Measurements from ENCODE around the gene MAZ. TPM values are rescaled to one million over a fixed set of nuclear protein-coding genes. Genes with fewer than 3 reads are reported as not detected.

MAZ gene
- total RNA-seq, 1 experiment from 2014 or later = 256 TPM

- ChIA-PET CTCF (no interaction called here), RAD21 (ENCODE audit: low non-redundant PET in 1 of 2, low total read pairs in 2 of 2, uncharacterized antibody in 2 of 2, unreplicated experiment in 2 of 2) (no interaction called here), POLR2A (no interaction called here)
- Histone ChIP-seq H3K27ac (ENCODE audit: low read depth, low read length) (no peak overlapping the region), H3K36me3 (ENCODE audit: control insufficient read depth in 1 of 2, insufficient read depth in 2 of 2, low read length in 2 of 2) (peaks cover 4 to 9% of the 10 kb centered on the region in 2 experiments; a peak in 3 of 4 replicates), H3K27me3 (ENCODE audit: insufficient read depth, low read length) (no peaks in the 10 kb centered on the region), H3K9me2 (ENCODE audit: insufficient read depth) (no peaks in the 10 kb centered on the region), H3K4me3 (replicated peaks in 1 of 2; ENCODE audit: low read depth in 1 of 2, low read length in 2 of 2) (no peak overlapping the region), H3K9ac (ENCODE audit: low read length) (no peak overlapping the region), H4K20me1 (ENCODE audit: insufficient read depth) (no peaks in the 10 kb centered on the region), H2AFZ (ENCODE audit: low read depth, low read length, poor library complexity, severe bottlenecking) (no peak overlapping the region), H3K4me2 (ENCODE audit: low read length) (no peak overlapping the region), H3K79me2 (ENCODE audit: insufficient read depth, low read length) (no peaks in the 10 kb centered on the region), H3K4me1 (ENCODE audit: control insufficient read depth in 1 of 2, insufficient read depth in 2 of 2, low read length in 2 of 2) (no peaks in the 10 kb centered on the region; a peak in 1 of 4 replicates), H3K9me3 (ENCODE audit: control insufficient read depth in 1 of 2, insufficient read depth in 1 of 2, low read depth in 1 of 2, low read length in 2 of 2) (no peaks in the 10 kb centered on the region)
- intact Hi-C loops (cut with micrococcal nuclease) = no loop called here
- TF ChIP-seq, protein P1, sequence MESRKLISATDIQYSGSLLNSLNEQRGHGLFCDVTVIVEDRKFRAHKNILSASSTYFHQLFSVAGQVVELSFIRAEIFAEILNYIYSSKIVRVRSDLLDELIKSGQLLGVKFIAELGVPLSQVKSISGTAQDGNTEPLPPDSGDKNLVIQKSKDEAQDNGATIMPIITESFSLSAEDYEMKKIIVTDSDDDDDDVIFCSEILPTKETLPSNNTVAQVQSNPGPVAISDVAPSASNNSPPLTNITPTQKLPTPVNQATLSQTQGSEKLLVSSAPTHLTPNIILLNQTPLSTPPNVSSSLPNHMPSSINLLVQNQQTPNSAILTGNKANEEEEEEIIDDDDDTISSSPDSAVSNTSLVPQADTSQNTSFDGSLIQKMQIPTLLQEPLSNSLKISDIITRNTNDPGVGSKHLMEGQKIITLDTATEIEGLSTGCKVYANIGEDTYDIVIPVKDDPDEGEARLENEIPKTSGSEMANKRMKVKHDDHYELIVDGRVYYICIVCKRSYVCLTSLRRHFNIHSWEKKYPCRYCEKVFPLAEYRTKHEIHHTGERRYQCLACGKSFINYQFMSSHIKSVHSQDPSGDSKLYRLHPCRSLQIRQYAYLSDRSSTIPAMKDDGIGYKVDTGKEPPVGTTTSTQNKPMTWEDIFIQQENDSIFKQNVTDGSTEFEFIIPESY (IDR thresholded peaks at IDR 0.05; ENCODE audit: extremely low read depth, insufficient replicate concordance, low read length) = no peak
- no peak for TF ChIP-seq SRF (IDR thresholded peaks at IDR 0.05; ENCODE audit: low read depth)
- TF ChIP-seq MAX (IDR thresholded peaks at IDR 0.05) = no peak
- TF ChIP-seq POLR2A (IDR thresholded peaks at IDR 0.05; ENCODE audit: borderline replicate concordance, extremely low read depth, insufficient read depth, insufficient read length) = no peak
- no peak for TF ChIP-seq ZFX (IDR thresholded peaks at IDR 0.05)
- no peak for TF ChIP-seq SP1 (IDR thresholded peaks at IDR 0.05; ENCODE audit: low read depth)
- DNase-seq (ENCODE audit: low read depth, low spot score) (no peak), ATAC-seq (no peak)
- BruUV-seq (replicated peaks) = no TSS peak
Measured at GRCh38 chr16:29854520-29855100, 48.3 kb downstream of the MAZ start.

DNA sequence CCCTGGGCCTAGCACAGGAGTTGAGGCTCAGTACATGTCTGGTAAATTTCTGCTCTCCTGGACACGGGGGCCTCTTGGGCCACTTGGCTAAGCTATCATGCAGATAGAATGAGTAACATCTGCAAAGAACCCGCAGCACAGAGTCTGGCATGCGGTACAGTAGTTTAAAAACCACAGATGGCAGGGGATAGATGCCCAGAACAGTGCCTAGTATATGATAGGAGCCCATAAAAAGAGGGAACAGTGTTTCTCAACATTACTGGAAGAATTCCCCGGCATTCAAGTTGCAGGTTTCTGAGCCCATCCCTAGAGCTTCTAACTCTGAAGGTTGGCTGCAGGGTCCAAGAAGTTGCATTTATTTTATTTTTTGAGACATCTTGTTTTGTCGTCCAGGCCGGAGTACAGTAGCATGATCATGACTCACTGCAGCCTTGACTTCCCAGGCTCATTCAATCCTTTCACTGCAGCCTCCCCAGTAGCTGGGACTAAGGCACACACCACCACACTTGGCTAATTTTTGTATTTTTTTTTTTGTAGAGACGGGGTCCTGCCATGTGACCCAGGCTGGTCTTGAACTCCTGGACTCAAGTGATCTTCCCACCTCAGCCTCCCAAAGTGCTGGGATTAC is 50.9 kb downstream of the MAZ start:
- no peaks in the 10 kb centered on the region for H4K20me1 ChIP-seq (ENCODE audit: insufficient read depth)
- no peak for TF ChIP-seq EZH2 (IDR thresholded peaks at IDR 0.05)
- H3K36me3 ChIP-seq (ENCODE audit: control insufficient read depth in 1 of 2, insufficient read depth in 2 of 2, low read length in 2 of 2) = peaks cover 10 to 17% of the 10 kb centered on the region in 2 experiments
- no peak overlapping the region for H3K9ac ChIP-seq (ENCODE audit: low read length)
- H3K4me2 ChIP-seq (ENCODE audit: low read length) = no peak overlapping the region
- H2AFZ ChIP-seq (ENCODE audit: low read depth, low read length, poor library complexity, severe bottlenecking) = no peak overlapping the region
- H3K79me2 ChIP-seq (ENCODE audit: insufficient read depth, low read length) = peaks cover 14% of the 10 kb centered on the region
- ChIA-PET CTCF (interaction anchor here (1.2 to 2.3 kb wide), 2 partner anchors 8 to 9 kb away, joined by 5 to 12 read pairs; no protein-coding TSS in a partner anchor), POLR2A (no interaction called here), RAD21 (ENCODE audit: low non-redundant PET in 1 of 2, low total read pairs in 2 of 2, uncharacterized antibody in 2 of 2, unreplicated experiment in 2 of 2) (no interaction called here)
- no peaks in the 10 kb centered on the region for H3K9me3 ChIP-seq (ENCODE audit: control insufficient read depth in 1 of 2, insufficient read depth in 1 of 2, low read depth in 1 of 2, low read length in 2 of 2)
- H3K4me1 ChIP-seq (ENCODE audit: control insufficient read depth in 1 of 2, insufficient read depth in 2 of 2, low read length in 2 of 2) = peaks cover 0 to 5% of the 10 kb centered on the region in 2 experiments; a peak in 2 of 4 replicates
- H3K27ac ChIP-seq (ENCODE audit: low read depth, low read length) = no peak overlapping the region
- ATAC-seq = no peak
- no peak overlapping the region for H3K4me3 ChIP-seq (replicated peaks in 1 of 2; ENCODE audit: low read depth in 1 of 2, low read length in 2 of 2)
- intact Hi-C loops (cut with micrococcal nuclease) = no loop called here
- H3K9me2 ChIP-seq (ENCODE audit: insufficient read depth) = no peaks in the 10 kb centered on the region
- no peaks in the 10 kb centered on the region for H3K27me3 ChIP-seq (ENCODE audit: insufficient read depth, low read length)
- DNase-seq (ENCODE audit: low read depth, low spot score) = no peak
- no TSS peak for BruUV-seq (replicated peaks)
